ENCODE data around the gene LRRTM4.

DNA sequence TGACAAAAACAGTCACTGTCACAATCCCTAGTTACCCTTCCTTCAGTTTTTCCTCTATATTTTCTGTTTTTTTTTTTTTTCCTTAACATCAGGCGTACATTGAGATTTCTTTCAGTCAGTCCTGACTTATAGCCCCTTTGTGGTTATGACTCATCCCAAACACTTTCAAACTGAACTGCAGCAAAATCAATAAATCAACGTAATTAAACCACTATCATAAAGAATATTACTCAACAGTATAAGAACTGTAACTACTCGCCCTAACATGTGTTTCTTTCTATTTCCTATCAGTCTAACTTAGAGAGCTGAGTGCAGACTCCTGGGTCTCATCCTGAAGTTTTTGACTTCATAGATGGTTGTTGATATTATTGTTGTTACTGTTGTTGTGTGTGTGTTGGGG, 523.5 kb downstream of the LRRTM4 start:
- TF ChIP-seq, protein P1, sequence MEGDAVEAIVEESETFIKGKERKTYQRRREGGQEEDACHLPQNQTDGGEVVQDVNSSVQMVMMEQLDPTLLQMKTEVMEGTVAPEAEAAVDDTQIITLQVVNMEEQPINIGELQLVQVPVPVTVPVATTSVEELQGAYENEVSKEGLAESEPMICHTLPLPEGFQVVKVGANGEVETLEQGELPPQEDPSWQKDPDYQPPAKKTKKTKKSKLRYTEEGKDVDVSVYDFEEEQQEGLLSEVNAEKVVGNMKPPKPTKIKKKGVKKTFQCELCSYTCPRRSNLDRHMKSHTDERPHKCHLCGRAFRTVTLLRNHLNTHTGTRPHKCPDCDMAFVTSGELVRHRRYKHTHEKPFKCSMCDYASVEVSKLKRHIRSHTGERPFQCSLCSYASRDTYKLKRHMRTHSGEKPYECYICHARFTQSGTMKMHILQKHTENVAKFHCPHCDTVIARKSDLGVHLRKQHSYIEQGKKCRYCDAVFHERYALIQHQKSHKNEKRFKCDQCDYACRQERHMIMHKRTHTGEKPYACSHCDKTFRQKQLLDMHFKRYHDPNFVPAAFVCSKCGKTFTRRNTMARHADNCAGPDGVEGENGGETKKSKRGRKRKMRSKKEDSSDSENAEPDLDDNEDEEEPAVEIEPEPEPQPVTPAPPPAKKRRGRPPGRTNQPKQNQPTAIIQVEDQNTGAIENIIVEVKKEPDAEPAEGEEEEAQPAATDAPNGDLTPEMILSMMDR (optimal IDR thresholded peaks at IDR 0.05 in 1 of 3, IDR thresholded peaks at IDR 0.05 in 1 of 3, conservative IDR thresholded peaks at IDR 0.05 in 1 of 3; ENCODE audit: extremely low read depth in 1 of 3, insufficient read depth in 2 of 3, low read length in 3 of 3), result no peak
- no peak for TF ChIP-seq EZH2 (IDR thresholded peaks at IDR 0.05; ENCODE audit: low read length)
